OCI-LY3 (cell line): ENCODE measurements around the gene CACNA1A.
"Not testable (repeated sequence)": the region's sequence is repeated elsewhere in the genome, so short reads cannot be mapped to it uniquely, and the experiment has no call there.

ENCODE experiments used
- H2AFZ ChIP-seq: fragments of 200-600, 300-600 bp; shearing (Covaris generic); 2 replicates; pipeline ENCODE4 v1.6.0; 2014; ENCODE audit warnings: antibody characterized with exemption, low read depth, low read length
- H3K27ac ChIP-seq: fragments of 200-600, 300-600 bp; sonication (generic); 2 replicates; pipeline ENCODE4 v1.5.1; 2014; ENCODE audit warnings: mild to moderate bottlenecking, low read length, moderate library complexity, mixed read lengths
- H3K27me3 ChIP-seq: fragments of 200-600, 300-600 bp; sonication (generic); 2 replicates; pipeline ENCODE4 v1.6.1; 2014; ENCODE audit warnings: low read depth, low read length, mixed read lengths
- H3K36me3 ChIP-seq: fragments of 200-600, 300-600 bp; sonication (generic); replicated peaks from 2 replicates; pipeline ENCODE3; 2014; ENCODE audit warnings: low read depth, low read length, mixed read lengths
- H3K4me1 ChIP-seq: fragments of 300-600, 200-600 bp; sonication (generic); 2 replicates; pipeline ENCODE4 v1.6.1; 2014; ENCODE audit warnings: low read length, mixed read lengths
- H3K4me2 ChIP-seq: fragments of 200-600, 300-600 bp; sonication (generic); 2 replicates; pipeline ENCODE4 v1.6.1; 2014; ENCODE audit warnings: low read length, mixed read lengths
- H3K4me3 ChIP-seq: fragments of 300-600, 200-600 bp; sonication (generic); 2 replicates; pipeline ENCODE4 v1.5.1; 2014; ENCODE audit warnings: antibody characterized with exemption, mild to moderate bottlenecking, low read length, moderate library complexity
- H3K79me2 ChIP-seq: fragments of 300-600, 200-600 bp; shearing (Covaris generic); 2 replicates; pipeline ENCODE4 v1.6.1; 2014; ENCODE audit warnings: mild to moderate bottlenecking, low read length, mixed read lengths
- H3K9ac ChIP-seq: fragments of 300-600, 200-600 bp; shearing (Covaris generic); 2 replicates; pipeline ENCODE4 v1.6.0; 2014; ENCODE audit warnings: mild to moderate bottlenecking, low read length, moderate library complexity
- H3K9me3 ChIP-seq: fragments of 200-600, 300-600 bp; shearing (Covaris generic); 2 replicates; pipeline ENCODE4 v1.6.1; 2014; ENCODE audit warnings: low read length, mixed read lengths; ENCODE audit not compliant: insufficient read depth
- H4K20me1 ChIP-seq: fragments of 200-600, 300-600 bp; sonication (generic); 2 replicates; pipeline ENCODE4 v1.6.1; 2016; ENCODE audit warnings: low read length, mixed read lengths; ENCODE audit not compliant: insufficient read depth
- EZH2phosphoT487 ChIP-seq: fragments of 200-600 bp; shearing (Covaris generic); IDR thresholded peaks from 2 replicates; pipeline ENCODE4 v1.6.1; 2018; ENCODE audit warnings: antibody characterized with exemption, mixed run types, low read depth
- TF ChIP-seq, protein P1 (sequence below): fragments of 200-600, 300-600 bp; sonication (generic); IDR thresholded peaks from 2 replicates; pipeline ENCODE4 v1.5.1; 2014; ENCODE audit warnings: antibody characterized with exemption, low read length, low read depth

The CACNA1A gene

DNA sequence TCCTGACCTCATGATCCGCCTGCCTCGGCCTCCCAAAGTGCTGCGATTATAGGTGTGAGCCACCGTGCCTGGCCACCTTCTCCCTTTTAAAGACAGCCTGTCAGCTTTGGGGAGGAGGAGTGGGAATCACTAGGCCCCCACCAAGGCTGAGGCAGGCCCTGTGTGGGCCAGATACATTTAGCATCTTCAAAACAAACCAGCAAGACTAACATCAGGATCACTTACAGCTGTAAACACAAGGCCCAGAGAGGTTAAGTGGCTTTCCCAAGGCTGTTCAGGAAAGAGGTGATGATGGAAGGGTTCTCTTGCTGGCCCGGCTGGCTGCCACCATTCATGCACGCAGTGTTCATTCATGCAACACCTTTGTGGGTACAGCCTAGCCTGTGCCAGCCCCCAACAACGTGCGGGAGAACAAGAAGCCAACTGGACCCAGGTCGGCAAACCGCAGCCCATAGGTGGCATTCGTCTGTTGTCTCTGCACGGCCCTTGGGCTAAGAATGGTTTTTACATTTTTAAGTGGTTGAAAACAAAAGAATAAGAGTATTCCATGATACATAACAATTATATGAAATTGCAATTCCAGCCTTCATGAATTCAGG is 333.0 kb downstream of the CACNA1A start:
- H3K36me3 ChIP-seq: no peaks in the 10 kb centered on the region
- no peaks in the 10 kb centered on the region for H4K20me1 ChIP-seq
- H3K4me2 ChIP-seq: no peak overlapping the region
- no peak overlapping the region for H3K27ac ChIP-seq
- TF ChIP-seq EZH2phosphoT487: no peak
- TF ChIP-seq, protein P1, sequence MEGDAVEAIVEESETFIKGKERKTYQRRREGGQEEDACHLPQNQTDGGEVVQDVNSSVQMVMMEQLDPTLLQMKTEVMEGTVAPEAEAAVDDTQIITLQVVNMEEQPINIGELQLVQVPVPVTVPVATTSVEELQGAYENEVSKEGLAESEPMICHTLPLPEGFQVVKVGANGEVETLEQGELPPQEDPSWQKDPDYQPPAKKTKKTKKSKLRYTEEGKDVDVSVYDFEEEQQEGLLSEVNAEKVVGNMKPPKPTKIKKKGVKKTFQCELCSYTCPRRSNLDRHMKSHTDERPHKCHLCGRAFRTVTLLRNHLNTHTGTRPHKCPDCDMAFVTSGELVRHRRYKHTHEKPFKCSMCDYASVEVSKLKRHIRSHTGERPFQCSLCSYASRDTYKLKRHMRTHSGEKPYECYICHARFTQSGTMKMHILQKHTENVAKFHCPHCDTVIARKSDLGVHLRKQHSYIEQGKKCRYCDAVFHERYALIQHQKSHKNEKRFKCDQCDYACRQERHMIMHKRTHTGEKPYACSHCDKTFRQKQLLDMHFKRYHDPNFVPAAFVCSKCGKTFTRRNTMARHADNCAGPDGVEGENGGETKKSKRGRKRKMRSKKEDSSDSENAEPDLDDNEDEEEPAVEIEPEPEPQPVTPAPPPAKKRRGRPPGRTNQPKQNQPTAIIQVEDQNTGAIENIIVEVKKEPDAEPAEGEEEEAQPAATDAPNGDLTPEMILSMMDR: no peak
- no peak overlapping the region for H3K4me3 ChIP-seq
- H3K9me3 ChIP-seq: no peaks in the 10 kb centered on the region
- H3K79me2 ChIP-seq: no peaks in the 10 kb centered on the region
- H3K4me1 ChIP-seq: peaks cover 9% of the 10 kb centered on the region; the same call in 1 of the 2 replicates
- H3K9ac ChIP-seq: no peak overlapping the region
- H3K27me3 ChIP-seq: no peaks in the 10 kb centered on the region
- no peak overlapping the region for H2AFZ ChIP-seq

DNA sequence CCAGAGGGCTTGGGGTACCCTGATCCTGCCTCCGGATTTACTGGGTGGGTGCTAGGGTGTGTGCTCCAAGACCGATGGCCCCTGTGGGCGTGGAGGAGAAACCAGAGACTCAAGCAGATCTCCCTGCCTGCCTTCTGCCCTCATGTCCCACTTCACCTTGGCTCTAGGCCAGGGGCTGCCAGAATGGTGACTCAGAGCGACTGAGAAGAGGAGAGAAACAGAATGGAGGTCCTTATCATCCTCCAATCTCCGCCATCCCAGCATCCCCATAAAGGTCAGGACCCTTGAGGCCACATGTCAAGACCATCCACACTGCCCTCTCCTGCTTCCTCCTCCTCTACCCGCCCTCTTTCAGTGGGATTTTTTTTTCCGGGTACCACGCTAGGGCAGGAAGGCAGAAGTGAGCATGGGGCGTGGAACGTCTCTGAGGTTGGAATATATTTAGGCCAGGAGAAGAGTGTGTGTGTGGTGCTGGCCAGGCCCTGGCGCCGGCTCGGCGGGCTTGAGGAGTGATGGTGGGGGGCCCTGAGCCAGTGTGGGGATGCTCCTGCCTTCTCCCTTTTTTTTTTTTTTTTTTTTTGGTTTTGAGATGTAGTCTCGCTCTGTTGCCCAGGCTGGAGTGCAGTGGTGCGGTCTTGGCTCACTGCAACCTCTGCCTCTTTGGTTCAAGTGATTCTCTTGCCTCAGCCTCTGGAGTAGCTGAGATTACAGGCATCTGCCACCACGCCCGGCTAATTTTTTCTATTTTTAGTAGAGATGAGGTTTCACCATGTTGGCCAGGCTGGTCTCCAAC is 333.7 kb downstream of the CACNA1A start:
- Histone ChIP-seq H3K4me3 (no peak overlapping the region), H2AFZ (peak overlapping the region; percentile 4; the same call in 1 of the 2 replicates), H3K36me3 (no peaks in the 10 kb centered on the region), H3K9ac (no peak overlapping the region), H3K4me1 (peaks cover 14% of the 10 kb centered on the region), H3K4me2 (no peak overlapping the region; the same call in 1 of the 2 replicates), H3K27ac (no peak overlapping the region), H3K79me2 (no peaks in the 10 kb centered on the region), H4K20me1 (no peaks in the 10 kb centered on the region), H3K9me3 (no peaks in the 10 kb centered on the region), H3K27me3 (no peaks in the 10 kb centered on the region)
- TF ChIP-seq, protein P1: no peak
- TF ChIP-seq EZH2phosphoT487: no peak

DNA sequence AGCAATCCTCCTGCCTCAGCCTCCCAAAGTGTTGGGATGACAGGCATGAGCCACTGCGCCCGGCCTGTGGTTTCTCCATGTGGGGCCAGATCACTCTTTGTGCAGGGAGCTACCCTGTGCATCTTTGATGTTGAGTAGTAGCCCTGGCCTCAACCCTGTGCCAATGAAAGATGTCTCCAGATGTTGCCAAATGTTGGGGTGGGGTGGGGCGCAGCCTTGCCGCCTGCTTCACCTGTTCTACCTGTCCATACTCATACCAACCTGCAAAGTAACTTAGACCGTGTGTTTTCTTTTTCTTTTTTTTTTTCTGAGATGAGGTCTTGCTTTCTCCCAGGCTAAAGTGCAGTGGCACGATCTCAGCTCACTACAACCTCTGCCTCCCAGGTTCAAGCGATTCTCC is 335.1 kb downstream of the CACNA1A start:
- Histone ChIP-seq H3K36me3 (no peaks in the 10 kb centered on the region), H3K9me3 (no peaks in the 10 kb centered on the region), H4K20me1 (no peaks in the 10 kb centered on the region), H3K9ac (no peak overlapping the region), H3K4me3 (no peak overlapping the region), H3K79me2 (no peaks in the 10 kb centered on the region), H2AFZ (no peak overlapping the region), H3K27ac (no peak overlapping the region), H3K4me1 (peaks cover 21% of the 10 kb centered on the region), H3K4me2 (no peak overlapping the region), H3K27me3 (no peaks in the 10 kb centered on the region)
- TF ChIP-seq, protein P1: no peak
- no peak for TF ChIP-seq EZH2phosphoT487

DNA sequence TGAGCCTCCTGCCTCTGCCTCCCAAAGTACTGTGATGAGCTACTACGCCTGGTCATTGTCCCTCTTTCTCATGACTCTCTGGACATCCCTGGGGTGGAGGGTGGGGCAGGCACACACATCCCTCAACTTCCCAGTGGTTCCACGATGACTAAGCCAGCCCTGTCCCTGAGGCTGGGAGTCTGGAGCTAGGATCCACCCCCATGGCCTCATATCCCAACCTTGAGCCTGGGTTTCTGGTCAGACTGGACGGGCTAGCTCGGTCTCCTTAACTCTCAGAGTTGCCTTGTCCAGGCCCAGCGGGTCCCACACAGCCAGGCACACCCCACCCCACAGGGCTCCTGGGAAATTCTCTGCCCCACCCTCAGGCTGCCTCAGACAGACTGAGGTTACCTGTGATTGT is 336.5 kb downstream of the CACNA1A start:
- no peaks in the 10 kb centered on the region for H4K20me1 ChIP-seq
- no peak overlapping the region for H3K27ac ChIP-seq
- H3K79me2 ChIP-seq: no peaks in the 10 kb centered on the region
- H3K9me3 ChIP-seq: no peaks in the 10 kb centered on the region
- H3K9ac ChIP-seq: no peak overlapping the region
- no peak overlapping the region for H2AFZ ChIP-seq
- no peak overlapping the region for H3K4me3 ChIP-seq
- no peak for TF ChIP-seq EZH2phosphoT487
- TF ChIP-seq, protein P1: no peak
- no peaks in the 10 kb centered on the region for H3K36me3 ChIP-seq
- peaks cover 22% of the 10 kb centered on the region for H3K4me1 ChIP-seq
- H3K4me2 ChIP-seq: no peak overlapping the region
- no peaks in the 10 kb centered on the region; the same call in 1 of the 2 replicates for H3K27me3 ChIP-seq

DNA sequence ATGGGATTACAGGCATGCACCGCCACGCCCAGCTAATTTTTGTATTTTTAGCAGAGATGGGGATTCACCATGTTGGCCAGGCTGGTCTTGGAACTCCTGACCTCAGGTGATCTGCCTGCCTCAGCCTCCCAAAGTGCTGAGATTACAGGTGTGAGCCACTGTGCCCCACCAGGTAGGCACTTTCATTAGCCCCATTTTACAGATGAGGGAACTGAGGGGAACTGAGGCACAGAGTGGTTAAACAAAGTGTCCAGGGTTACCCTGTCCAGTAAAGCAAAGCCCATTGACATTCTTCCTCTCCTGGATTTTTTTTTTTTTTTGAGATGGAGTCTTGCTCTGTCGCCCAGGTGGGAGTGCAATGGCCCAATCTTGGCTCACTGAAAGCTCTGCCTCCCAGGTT is 340.1 kb downstream of the CACNA1A start:
- H3K9ac ChIP-seq, H3K79me2 ChIP-seq, H3K27ac ChIP-seq, H2AFZ ChIP-seq, H3K4me2 ChIP-seq, H3K4me3 ChIP-seq, H4K20me1 ChIP-seq, H3K36me3 ChIP-seq, H3K9me3 ChIP-seq: not testable (repeated sequence)
- peaks cover 48% of the 10 kb centered on the region for H3K4me1 ChIP-seq
- peaks cover 11% of the 10 kb centered on the region; the same call in 1 of the 2 replicates for H3K27me3 ChIP-seq
